A204.1 (cell line): Measurements from ENCODE around the gene TIMM13.
"Not testable (repeated sequence)": the region's sequence is repeated elsewhere in the genome, so short reads cannot be mapped to it uniquely, and the experiment has no call there.

Experiments
- FAIRE-seq: peaks from 2 replicates; lab custom pipeline; 2012; peaks lifted over from hg19 to GRCh38; lab: Jason Lieb, UNC

TIMM13 gene

GRCh38 chr19:2413159-2413558, 14.2 kb downstream of the TIMM13 start:
- FAIRE-seq = no peak

GRCh38 chr19:2412449-2412848, 14.9 kb downstream of the TIMM13 start:
- FAIRE-seq = no peak

GRCh38 chr19:2411709-2412108, 15.7 kb downstream of the TIMM13 start:
- FAIRE-seq = no peak

- no peak for FAIRE-seq
Measured at GRCh38 chr19:2410023-2410422, 17.4 kb downstream of the TIMM13 start.

- no peak for FAIRE-seq
Measured at GRCh38 chr19:2409352-2409912, 18.0 kb downstream of the TIMM13 start.

- no peak for FAIRE-seq
Measured at GRCh38 chr19:2408247-2408646, 19.1 kb downstream of the TIMM13 start.

GRCh38 chr19:2399582-2399981, 27.8 kb downstream of the TIMM13 start:
- FAIRE-seq = no peak

GRCh38 chr19:2398735-2399305, 28.6 kb downstream of the TIMM13 start:
- no peak for FAIRE-seq

GRCh38 chr19:2397173-2397572, 30.2 kb downstream of the TIMM13 start:
- FAIRE-seq = not testable (repeated sequence)

GRCh38 chr19:2395293-2395829, 32.0 kb downstream of the TIMM13 start:
- FAIRE-seq = not testable (repeated sequence)

GRCh38 chr19:2394442-2395292, 32.7 kb downstream of the TIMM13 start:
- no peak for FAIRE-seq

GRCh38 chr19:2394054-2394441, 33.3 kb downstream of the TIMM13 start:
- no peak for FAIRE-seq

- not testable (repeated sequence) for FAIRE-seq
Measured at GRCh38 chr19:2392899-2393298, 34.5 kb downstream of the TIMM13 start.

GRCh38 chr19:2392366-2392765, 35.0 kb downstream of the TIMM13 start:
- no peak for FAIRE-seq

- peak; percentile 67 for FAIRE-seq
Measured at GRCh38 chr19:2391118-2391725, 36.2 kb downstream of the TIMM13 start.

- FAIRE-seq = no peak
Measured at GRCh38 chr19:2389594-2389993, 37.8 kb downstream of the TIMM13 start.

- no peak for FAIRE-seq
Measured at GRCh38 chr19:2387367-2388288, 39.8 kb downstream of the TIMM13 start.

- no peak for FAIRE-seq
Measured at GRCh38 chr19:2385053-2385721, 42.2 kb downstream of the TIMM13 start.

- FAIRE-seq = no peak
Measured at GRCh38 chr19:2382530-2383222, 44.7 kb downstream of the TIMM13 start.

GRCh38 chr19:2381148-2381820, 46.1 kb downstream of the TIMM13 start:
- FAIRE-seq = no peak
